ENCODE data around the gene SRPRB.

GRCh38 chr3:133837487-133838295 is 32.1 kb downstream of the SRPRB start:
- TF ChIP-seq, protein P1, sequence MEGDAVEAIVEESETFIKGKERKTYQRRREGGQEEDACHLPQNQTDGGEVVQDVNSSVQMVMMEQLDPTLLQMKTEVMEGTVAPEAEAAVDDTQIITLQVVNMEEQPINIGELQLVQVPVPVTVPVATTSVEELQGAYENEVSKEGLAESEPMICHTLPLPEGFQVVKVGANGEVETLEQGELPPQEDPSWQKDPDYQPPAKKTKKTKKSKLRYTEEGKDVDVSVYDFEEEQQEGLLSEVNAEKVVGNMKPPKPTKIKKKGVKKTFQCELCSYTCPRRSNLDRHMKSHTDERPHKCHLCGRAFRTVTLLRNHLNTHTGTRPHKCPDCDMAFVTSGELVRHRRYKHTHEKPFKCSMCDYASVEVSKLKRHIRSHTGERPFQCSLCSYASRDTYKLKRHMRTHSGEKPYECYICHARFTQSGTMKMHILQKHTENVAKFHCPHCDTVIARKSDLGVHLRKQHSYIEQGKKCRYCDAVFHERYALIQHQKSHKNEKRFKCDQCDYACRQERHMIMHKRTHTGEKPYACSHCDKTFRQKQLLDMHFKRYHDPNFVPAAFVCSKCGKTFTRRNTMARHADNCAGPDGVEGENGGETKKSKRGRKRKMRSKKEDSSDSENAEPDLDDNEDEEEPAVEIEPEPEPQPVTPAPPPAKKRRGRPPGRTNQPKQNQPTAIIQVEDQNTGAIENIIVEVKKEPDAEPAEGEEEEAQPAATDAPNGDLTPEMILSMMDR (conservative IDR thresholded peaks at IDR 0.05; ENCODE audit: low read depth in 2 of 2): no peak
- TF ChIP-seq POLR2AphosphoS5 (IDR thresholded peaks at IDR 0.05; ENCODE audit: low read depth): no peak
- TF ChIP-seq EZH2 (IDR thresholded peaks at IDR 0.05; ENCODE audit: low read depth, unreplicated experiment): no peak
